GM19438 (cell line): ENCODE results near the gene SDC4.

Experiments used
- ATAC-seq: cut with Tn5 transposase; IDR thresholded peaks from one replicate; pipeline ENCODE4 v1.9.1; 2021; ENCODE audit warnings: low read depth; ENCODE audit not compliant: unreplicated experiment

The SDC4 gene

GRCh38 chr20:45344168-45344860 is 3.9 kb downstream of the SDC4 start:
- ATAC-seq, result no peak

GRCh38 chr20:45343532-45344167 is 4.6 kb downstream of the SDC4 start:
- ATAC-seq, result no peak

- no peak for ATAC-seq
Measured at GRCh38 chr20:45342855-45343531, 5.2 kb downstream of the SDC4 start.

- no peak for ATAC-seq
Measured at GRCh38 chr20:45341939-45342854, 6.0 kb downstream of the SDC4 start.

GRCh38 chr20:45341579-45341938 is 6.7 kb downstream of the SDC4 start:
- ATAC-seq, result no peak

- ATAC-seq, result no peak
Measured at GRCh38 chr20:45340951-45341350, 7.3 kb downstream of the SDC4 start.

- no peak for ATAC-seq
Measured at GRCh38 chr20:45340236-45340847, 7.9 kb downstream of the SDC4 start.

- no peak for ATAC-seq
Measured at GRCh38 chr20:45339799-45340198, 8.4 kb downstream of the SDC4 start.

GRCh38 chr20:45339084-45339483 is 9.1 kb downstream of the SDC4 start:
- no peak for ATAC-seq

- no peak for ATAC-seq
Measured at GRCh38 chr20:45338121-45339030, 9.8 kb downstream of the SDC4 start.

- no peak for ATAC-seq
Measured at GRCh38 chr20:45337367-45338120, 10.7 kb downstream of the SDC4 start.

GRCh38 chr20:45336530-45337366 is 11.5 kb downstream of the SDC4 start:
- ATAC-seq, result no peak

GRCh38 chr20:45330476-45330875 is 17.7 kb downstream of the SDC4 start:
- ATAC-seq, result no peak

- no peak for ATAC-seq
Measured at GRCh38 chr20:45329497-45330319, 18.5 kb downstream of the SDC4 start.

- ATAC-seq, result no peak
Measured at GRCh38 chr20:45328451-45328850, 19.8 kb downstream of the SDC4 start.

- no peak for ATAC-seq
Measured at GRCh38 chr20:45325371-45325770, 22.9 kb downstream of the SDC4 start.

GRCh38 chr20:45323731-45324130 is 24.5 kb downstream of the SDC4 start:
- no peak for ATAC-seq
